A375 (cell line): Measurements from ENCODE around the gene FBXO48. TPM values are rescaled to one million over a fixed set of nuclear protein-coding genes. Genes with fewer than 3 reads are reported as not detected.

ENCODE experiments used
- total RNA-seq: library from RNA; depleted of rRNA; stranded (reverse); fragments of >200 nt; shearing (Covaris generic); gene quantifications from 2 replicates; pipeline ENCODE4 v1.2.3, GENCODE V29; 2014; rRNA removed

FBXO48 gene
- total RNA-seq: 0.23 and 0.34 TPM in 2 replicates

DNA sequence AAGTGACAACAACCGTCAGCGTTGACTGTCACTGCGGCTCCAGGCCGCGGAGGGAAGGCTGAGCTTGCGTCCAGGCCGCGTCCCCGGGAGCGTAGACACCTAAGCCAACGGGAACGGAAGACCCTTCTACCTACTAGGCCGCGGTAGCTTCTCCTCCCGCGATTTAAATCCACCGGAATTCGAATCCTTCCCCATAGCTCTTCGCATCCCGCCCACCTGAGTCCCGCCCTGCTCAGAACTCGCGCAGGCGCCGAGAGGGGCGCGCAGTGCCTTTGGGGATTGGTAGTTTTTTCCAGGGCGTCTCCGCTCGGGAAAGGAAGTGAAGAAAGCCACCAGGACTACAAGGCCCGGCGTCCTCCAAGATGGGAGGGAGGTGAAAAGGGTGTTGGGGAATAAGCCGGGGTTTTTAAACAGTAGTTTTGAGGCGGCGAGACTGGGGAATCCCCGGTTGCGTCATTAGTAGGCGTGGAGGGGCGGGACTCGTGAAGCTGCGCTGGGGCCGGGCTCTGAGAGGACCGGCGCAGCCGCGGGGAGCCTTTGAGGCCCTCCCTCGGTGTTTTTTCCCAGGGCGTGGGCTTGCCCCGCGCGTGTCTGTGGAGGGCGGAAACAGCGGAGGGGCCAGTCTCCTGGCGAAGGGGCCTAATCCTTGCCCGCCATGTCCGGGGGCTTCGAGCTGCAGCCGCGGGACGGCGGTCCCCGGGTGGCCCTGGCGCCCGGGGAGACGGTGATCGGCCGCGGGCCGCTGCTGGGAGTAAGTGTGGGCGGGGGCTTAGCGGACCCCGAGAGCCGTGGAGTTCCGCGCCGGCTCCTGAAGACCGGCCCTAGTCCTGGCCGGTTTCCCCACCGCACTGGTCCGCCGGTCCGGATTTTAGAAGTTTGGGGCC lies at the start of gene FBXO48, which contains the start of gene APLF:
TSS of gene FBXO48 (minus strand) at position 218 of the 884 bp plus-strand sequence. CDS start 2,149 bp downstream, outside the sequence.
TSS of gene APLF (plus strand) at position 509 of the 884 bp plus-strand sequence. CDS start at position 656, 147 bp downstream.

Other genes starting within 250 kb of the FBXO48 start
- 11.0 and 11.6 TPM in 2 replicates for gene PPP3R1, start 214.8 kb downstream of the FBXO48 start, total RNA-seq
- 6.5 and 7.6 TPM in 2 replicates for gene CNRIP1, start 147.3 kb downstream of the FBXO48 start, total RNA-seq
- not detected in 2 replicates for gene PLEK, start 102.0 kb downstream of the FBXO48 start, total RNA-seq
- 0.64 and 0.69 TPM in 2 replicates for gene APLF, start 291 bp upstream of the FBXO48 start, total RNA-seq
- not detected in 2 replicates for gene PROKR1, start 176.3 kb upstream of the FBXO48 start, total RNA-seq